D721Med (cell line): ENCODE results near the gene GPR50.

ENCODE experiments used
- DNase-seq: peaks from one replicate; pipeline ENCODE4 v3.0.0; 2011; ENCODE audit warnings: low spot score; ENCODE audit not compliant: insufficient read length
- FAIRE-seq: peaks from 2 replicates; lab custom pipeline; 2011; peaks lifted over from hg19 to GRCh38; lab: Jason Lieb, UNC
- CTCF ChIP-seq: IDR thresholded peaks from 2 replicates; pipeline ENCODE4 v1.5.1; 2012; ENCODE audit warnings: mild to moderate bottlenecking, control low read depth; ENCODE audit not compliant: insufficient read depth; ENCODE audit errors: missing control alignments

The GPR50 gene

GRCh38 chrX:151226941-151227340, 50.6 kb downstream of the GPR50 start:
- no peak for TF ChIP-seq CTCF
- no peak for DNase-seq
- FAIRE-seq, result no peak

DNA sequence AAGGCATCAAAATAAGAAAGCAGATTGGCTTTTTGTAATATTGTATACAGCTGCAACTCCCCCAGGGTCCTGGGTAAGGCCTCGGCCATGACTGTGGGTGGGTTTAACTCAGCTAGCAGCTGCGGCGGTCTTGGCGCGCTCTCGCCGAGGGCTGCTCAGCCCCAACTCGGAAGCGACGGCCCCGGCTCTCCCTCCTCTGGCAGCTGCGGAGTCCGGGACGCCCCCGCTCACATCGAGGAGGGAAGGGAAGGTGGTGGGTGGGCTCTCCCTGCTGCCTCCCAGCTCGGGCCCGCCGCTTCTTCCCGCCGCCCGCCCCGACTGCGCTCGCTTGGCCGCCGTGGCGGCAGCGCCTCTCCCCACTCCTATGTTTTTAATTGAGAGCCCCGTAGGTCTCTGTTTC, 51.2 kb downstream of the GPR50 start:
- no peak for DNase-seq
- FAIRE-seq, result no peak
- TF ChIP-seq CTCF, result no peak

- DNase-seq, result no peak
- no peak for FAIRE-seq
- no peak for TF ChIP-seq CTCF
Observed at GRCh38 chrX:151228935-151229334, 52.6 kb downstream of the GPR50 start.
